T-helper 2 cell treated with Interferon-gamma antibody and Interleukin-4, amounts not matched to agents 100 ng/mL and 5 ng/mL, for 36 hours (primary cell): Measurements from ENCODE around the gene ADGRG1. TPM values are rescaled to one million over a fixed set of nuclear protein-coding genes. Genes with fewer than 3 reads are reported as not detected.
"Not testable (repeated sequence)": the region's sequence is repeated elsewhere in the genome, so short reads cannot be mapped to it uniquely, and the experiment has no call there.

ENCODE experiments used
- intact Hi-C: fragments of 100-400 bp; cut with micrococcal nuclease; formaldehyde crosslinking; loops from one replicate; pipeline ENCODE4 v1.15.1; 2023
- total RNA-seq: library from RNA; stranded (reverse); gene quantifications from 2 replicates; pipeline ENCODE4 v1.2.3, GENCODE V29; 2022

ADGRG1 gene
- total RNA-seq = 0.91 and 2.4 TPM in 2 replicates

DNA sequence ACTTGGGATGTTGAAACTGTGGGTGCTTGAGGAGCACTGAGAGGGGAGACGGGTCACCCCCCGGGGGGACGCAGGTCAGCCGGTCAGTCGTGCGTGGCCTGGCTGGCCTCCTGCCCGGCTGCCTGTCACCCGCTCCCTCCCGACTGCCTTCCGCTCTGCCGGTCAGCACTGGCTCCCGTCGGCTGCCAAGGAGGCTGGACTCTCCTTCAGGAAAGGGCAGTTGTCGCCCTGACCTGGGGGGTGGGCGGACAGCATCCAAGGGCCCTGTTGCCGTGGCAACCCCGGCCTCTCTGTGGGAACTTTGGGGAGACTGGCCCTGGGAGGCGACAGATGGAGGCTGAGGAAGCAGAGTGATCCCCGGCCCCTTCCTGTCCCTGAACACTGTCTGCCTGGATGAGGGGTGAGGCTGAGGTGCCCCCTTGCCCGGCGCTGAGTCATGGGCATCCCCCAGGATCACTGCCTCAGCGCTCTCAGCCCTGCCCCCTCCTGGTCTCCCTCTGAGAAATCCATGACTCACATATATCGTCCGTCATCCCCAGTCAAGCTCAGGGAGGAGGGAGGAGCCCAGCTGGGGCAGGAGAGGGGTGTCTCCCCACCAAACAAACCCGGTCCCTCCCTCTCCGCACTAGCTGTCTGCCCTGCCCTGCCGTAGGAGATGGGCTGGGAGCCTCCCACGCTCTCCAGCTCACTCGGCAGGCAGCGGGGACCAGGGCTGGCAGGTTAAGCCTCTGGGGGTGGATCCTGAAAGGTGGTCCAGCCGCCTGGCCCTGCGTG is at the start of gene ADGRG1:
TSS of gene ADGRG1 (plus strand) at position 623 of the 774 bp plus-strand sequence. CDS start 21,658 bp downstream, outside the sequence.
- intact Hi-C loops = no loop called here

DNA sequence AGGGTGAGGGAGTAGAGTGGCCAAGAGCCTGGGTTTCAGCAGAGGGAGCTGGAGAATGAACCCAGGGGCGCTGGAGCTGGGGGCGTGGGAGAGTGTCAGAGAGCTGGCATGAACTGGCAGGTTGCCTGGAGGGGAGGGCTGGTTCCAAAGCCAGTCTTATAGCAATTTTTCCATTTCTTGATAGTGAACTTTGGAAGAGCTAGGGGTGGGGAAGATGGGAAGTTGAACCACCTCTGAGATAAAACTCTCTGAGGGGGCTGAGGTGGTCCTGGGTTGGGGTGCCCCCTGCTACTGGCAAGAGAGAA is 49.1 kb upstream of the ADGRG1 start:
- intact Hi-C loops = loop anchor here (10.0 kb wide), 2 partner anchors 315 to 725 kb away; no protein-coding TSS in a partner anchor

DNA sequence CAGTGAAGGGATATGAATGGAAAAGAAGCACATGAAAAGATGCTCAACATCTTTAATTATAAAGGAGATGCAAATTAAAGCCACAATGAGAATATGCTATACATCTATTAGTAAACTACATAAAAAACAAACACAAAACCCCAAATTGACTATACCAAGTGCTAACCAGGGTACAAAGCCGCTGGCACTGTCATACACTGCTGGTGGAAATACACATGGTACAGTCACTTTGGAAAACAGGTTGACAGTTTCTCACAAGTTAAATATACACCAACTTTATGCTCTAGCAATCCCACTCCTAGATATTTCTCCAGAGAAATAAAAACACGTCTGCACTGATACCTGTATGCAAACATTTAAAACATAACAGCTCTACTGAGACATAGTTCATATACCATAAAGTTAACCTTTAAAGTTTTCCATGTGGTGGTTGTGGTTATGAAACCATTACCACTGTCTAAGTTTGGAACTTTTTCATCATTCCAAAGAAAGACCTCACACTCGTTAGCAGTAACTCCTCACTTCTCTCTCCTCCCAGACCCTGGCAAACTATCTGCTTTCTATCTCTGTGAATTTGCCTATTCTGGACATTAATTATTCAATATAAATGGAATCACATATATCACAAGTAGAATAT is 43.3 kb upstream of the ADGRG1 start:
- intact Hi-C loops = no loop called here

DNA sequence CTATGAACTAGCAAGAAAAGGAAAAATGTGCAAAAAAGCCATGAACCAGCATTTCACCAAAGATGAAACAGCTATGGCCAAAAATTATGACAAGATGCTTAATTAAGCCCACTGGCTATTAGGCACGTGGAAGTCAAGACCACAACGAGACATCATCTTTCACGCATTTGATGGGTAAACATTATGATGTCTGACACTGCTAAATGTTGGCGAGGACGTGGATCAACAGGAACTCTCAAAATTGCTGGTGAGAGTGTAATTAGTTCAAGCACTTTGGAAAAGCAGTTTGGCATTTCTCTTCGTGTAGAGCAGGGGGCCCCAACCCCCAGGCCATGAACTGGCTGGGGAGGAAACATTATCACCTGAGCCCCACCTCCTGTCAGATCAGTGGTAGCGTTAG is 39.6 kb upstream of the ADGRG1 start:
- intact Hi-C loops = no loop called here

DNA sequence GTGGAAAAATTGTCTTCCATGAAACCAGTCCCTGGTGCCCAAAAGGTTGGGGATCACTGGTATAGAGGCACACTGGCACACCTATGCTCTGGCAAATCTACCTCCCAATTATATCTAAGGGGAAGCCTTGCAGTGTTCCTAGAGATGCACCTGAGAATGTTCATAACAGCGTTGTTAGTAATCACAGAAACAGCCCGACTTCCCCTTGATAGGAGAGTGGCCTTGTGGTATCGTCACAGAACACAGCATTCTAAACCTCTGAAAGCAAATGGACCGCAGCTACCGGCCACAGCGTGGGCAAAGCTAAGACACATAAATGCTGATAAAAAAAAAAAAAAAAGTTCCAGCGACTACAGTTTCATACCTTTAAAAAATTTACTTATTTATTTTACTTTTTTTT is 39.1 kb upstream of the ADGRG1 start:
- intact Hi-C loops = no loop called here

DNA sequence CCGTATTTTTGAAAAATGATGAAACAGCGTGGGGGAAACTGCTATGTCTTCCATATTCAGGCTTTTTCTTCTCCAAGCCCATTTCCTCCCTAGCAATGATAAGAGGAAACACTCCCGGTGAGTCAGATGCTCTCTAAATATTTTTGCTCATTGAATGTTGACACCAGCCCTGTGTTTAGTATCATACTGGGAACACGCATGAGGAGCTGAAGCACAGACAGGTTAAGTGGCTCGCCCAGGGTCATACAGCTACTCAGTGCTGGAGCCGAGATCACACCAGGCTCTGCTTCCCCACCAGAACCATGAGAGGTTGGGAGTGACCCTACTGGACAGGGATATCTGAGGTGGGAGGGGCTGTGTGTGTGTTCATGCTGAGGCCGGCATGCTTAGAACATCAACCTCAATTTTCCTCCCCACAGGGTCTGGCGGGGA is 37.8 kb upstream of the ADGRG1 start:
- intact Hi-C loops = loop anchor here (1.0 to 5.0 kb wide), 6 partner anchors 12 to 412 kb away; partner anchors contain the start of genes CCDC102A, KATNB1, USB1 and ZNF319

DNA sequence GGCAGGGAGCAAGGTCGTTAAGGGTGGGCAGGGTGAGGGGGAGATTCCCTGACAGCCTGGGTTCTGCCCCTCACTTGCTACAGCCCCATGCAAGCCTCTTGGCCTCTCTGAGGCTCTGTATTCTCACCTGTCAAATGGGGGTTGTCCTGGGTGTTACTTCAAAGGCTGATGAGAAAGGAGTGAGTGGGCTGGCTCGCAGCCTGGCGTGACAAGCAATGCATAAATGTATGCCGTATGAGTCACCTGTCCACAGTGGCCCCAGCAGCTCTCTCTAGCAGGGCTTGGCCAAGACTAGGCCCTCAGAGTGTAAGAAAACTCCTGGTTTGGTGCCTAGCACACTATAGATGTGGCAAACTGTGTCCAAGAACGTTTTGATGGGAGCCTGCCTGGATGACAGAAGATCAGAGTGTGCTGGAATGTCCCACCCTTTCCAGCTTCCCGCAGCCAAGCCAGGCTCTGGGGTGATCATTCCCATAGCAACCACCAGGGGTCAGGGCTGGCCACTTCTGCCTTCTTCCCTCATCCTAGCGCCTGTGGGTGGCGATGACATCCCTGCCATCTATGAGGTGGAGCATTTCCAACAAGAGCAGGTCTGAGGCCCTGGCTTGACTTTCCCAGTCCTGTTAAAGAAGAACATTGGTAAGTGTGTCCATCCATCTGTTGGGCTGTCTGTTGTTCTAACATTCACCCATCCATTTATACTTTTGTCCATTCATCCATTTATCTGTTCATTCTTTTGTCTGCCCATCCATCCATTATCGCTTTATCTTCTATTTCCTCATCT is 37.2 kb upstream of the ADGRG1 start:
- intact Hi-C loops = loop anchor here (1.0 to 5.0 kb wide), 6 partner anchors 13 to 411 kb away; partner anchors contain the start of genes CCDC102A, KATNB1, USB1 and ZNF319

DNA sequence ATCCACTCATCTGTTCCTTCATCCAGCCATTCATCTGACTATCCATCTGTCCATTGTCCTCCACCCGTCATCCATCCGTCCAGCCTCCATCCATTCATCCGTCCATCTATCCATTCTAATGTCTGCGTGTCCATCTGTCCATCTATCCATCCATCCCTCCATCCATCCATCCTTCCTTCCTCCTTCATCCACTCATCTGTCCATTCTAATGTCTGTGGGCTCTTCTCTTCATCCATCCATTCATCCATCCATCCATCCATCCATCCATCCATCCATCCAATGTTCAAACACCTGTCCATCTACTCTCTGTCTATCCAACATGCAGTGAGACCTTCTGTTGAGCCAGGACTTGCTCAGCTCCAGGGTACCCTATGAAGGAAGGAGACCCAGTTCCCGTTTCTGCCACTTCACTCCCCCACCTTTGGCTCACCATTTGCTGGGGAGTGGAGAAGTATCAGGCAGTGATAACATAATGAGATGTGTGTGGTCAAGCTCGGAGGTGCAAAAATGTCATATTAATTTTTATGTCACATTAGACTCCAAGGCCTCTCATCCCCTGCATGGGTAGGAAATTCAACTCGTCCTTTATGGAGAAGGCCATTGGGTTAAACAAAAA is 36.5 kb upstream of the ADGRG1 start:
- intact Hi-C loops = loop anchor here (1.0 to 5.0 kb wide), 8 partner anchors 10 to 410 kb away; partner anchors contain the start of genes CCDC102A, KATNB1, USB1 and ZNF319

DNA sequence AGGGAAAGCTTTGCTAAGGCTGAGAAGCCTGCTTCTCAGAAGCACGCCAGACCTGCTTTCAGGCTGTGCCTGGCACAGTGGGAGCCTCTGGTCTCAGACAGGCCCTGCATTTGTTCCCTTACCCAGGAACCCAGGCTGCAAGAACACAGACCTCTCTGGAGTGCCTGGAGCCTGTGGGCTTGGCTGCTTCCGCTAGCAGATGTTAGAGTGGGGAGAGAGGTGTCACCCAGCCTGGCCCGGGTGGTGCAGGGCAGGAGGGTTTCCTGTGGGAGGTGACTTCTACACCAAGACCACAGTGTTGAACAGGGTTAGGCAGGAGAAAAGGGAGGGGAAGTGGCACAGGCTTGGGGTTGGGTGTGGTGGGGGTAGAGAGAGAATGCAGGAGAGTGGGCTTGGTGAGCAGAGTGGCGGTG is 35.8 kb upstream of the ADGRG1 start:
- intact Hi-C loops = loop anchor here (1.0 to 5.0 kb wide), 6 partner anchors 10 to 410 kb away; partner anchors contain the start of genes CCDC102A, KATNB1, USB1 and ZNF319

DNA sequence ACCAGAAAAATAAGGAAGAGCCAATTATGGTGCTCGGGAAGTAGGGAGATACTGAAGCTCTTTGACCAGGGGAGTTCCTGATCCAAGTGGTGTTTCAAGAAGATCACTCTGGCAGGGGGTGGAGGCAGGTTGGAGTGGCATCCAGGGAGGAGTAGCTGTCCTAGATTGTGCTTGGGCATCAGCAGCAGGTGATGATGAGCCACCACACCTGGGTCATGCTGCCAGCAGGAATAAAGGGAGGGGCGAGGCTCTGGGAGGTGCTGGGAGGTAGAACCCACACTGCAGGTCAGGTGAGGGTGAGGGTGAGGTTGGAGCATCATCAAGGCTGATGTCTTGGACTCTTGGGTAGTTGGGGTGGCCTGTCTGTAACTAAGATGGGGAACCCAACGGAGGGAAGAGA is 35.4 kb upstream of the ADGRG1 start:
- intact Hi-C loops = loop anchor here (2.0 to 5.0 kb wide), 5 partner anchors 16 to 409 kb away; partner anchors contain the start of genes CCDC102A, KATNB1, USB1 and ZNF319

DNA sequence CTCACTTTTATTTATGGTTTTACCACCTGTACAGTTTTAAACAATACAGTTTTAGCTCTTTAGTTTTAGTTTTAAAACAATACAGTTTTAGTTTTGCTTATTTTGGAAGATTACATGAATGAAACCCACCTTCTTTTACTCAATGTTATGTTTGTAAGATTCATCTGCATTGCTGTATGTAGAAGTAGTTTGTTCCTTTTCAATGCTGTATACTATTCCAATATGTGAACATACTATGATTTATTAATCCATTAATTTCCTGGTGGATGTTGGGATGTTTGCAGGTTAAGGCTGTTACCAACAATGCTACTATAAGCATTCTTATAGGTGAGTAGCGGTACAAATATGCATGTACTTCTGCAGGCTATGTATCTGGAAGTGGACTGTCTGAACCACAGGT is 34.4 kb upstream of the ADGRG1 start:
- intact Hi-C loops = loop anchor here (2.0 to 5.0 kb wide), 5 partner anchors 15 to 408 kb away; partner anchors contain the start of genes CCDC102A, KATNB1, USB1 and ZNF319

DNA sequence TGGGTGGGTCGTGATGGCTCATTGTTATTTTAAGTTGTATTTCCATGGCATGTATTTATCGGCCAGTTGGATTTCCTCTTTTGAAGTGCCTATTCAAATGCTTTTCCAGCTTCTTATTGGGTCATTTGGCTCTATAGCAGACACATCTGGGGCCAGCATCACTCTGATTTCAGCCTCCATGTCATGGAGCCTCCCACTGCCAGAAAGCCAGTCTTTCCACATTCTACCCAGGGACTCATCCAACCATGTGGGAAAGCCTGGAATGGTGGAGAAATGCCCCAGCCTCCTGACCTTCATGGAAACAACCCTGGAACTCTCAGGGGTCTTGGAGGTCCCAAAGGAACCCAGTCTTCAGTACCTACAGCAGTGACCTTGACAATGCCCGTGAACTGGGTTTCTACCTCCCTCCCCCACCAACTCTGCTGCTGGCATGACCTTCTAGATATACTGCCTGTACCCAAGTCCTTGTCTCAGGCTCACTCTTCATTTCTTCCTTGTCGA is 33.8 kb upstream of the ADGRG1 start:
- intact Hi-C loops = loop anchor here (5.0 kb wide), 4 partner anchors 57 to 408 kb away; partner anchors contain the start of genes CCDC102A, KATNB1, USB1 and ZNF319

DNA sequence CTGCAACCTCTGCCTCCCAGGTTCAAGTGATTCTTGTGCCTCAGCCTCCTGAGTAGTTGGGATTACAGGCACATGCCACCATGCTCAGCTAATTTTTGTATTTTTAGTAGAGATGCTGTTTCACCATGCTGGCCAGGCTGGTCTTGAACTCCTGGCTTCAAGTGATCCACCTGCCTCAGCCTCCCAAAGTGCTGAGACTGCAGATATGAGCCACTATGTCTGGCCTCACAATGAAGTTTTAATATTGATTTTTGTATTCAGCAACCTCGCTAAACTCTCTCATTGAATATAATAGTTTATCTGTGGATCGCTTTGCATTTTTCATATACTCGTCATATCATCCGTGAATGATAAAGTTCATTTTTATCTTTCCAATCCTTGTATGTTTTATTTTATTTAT is 32.2 kb upstream of the ADGRG1 start:
- intact Hi-C loops = not testable (repeated sequence)

DNA sequence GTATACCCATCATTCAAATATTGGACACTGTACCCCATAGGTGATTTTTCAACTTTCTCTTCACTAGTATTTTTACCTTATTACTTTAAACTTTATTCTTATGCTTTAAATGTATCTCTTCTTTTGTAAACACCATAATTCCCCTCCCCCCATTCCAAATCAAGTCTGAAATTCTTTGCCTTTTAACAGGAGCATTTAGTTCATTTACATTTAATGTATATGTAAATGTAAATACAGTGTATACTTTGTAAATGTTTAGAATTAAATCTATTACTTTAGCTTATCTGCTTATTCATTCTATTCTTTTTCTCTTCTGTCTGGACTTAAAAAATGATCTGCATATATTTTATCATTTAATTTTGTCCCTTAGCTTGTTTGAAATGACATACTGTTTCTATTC is 30.0 kb upstream of the ADGRG1 start:
- intact Hi-C loops = no loop called here

DNA sequence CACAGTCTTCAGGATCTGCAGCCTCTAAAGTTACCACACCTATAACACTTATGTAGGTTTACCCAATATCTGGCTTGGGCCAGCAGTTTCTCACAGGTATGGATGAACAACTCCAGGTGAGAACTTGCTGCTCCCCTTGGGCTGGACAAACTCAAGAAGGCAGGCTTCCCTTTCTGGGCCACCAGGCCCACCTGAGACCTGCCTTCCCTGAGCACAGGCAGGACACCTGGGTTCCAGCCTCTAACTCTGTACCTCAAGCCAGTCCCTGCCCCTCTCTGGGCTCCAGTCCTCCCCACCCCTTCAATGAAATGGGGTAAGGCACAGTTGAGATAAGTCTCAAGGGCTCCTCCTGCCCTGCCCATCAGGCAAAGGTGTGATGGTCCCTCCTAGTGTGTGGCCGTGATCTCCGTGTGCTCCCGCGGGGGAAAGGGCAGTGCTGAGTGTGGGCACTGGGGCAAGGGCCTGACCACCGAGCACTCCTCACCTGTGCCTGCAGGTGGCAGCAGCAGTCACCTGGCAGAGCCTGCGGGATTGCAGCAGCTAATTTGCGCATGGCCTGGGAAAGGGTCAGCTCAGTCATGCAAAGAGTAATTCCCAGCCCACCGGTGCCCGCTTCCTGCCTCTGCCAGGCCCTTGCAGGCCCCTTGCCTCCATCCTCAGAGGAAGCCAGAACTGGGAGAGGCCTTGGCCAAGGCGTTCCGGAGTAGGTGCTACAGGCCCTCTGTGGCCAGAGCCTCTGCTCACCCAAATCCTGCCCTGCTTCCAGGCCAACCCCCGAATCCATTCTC is 28.2 kb upstream of the ADGRG1 start:
- intact Hi-C loops = no loop called here

DNA sequence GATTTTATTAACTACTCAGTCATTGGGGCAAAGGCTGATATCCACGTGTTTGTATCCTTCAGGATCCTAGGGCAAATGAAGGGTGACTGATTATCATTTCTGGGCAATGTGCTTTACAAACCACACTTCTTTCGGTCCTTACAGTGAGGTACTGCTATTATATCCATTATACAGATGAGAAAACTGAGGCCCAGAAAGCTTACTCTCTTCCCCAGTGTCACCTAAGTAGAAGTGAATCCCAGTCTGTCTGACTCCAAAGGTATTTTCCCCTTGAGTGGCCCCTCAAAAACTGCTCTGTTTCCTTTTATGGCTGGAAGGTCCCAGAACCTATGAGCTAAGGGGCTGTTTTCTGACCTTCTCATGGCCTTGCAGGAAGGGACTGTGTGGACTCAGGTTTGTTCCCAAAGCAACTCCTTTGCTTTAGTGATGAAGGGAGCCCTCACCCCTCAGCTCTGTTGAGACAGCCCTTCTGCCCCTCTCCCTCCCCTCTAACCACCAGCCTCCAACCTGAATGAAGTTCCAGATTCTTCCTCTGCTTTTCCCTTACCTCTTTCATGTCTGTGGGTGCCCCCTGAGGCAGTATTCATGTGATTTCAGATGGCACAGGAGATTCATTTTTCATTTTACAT is 27.4 kb upstream of the ADGRG1 start:
- intact Hi-C loops = loop anchor here (1.0 kb wide), 1 partner anchor 8 kb away; no protein-coding TSS in a partner anchor

DNA sequence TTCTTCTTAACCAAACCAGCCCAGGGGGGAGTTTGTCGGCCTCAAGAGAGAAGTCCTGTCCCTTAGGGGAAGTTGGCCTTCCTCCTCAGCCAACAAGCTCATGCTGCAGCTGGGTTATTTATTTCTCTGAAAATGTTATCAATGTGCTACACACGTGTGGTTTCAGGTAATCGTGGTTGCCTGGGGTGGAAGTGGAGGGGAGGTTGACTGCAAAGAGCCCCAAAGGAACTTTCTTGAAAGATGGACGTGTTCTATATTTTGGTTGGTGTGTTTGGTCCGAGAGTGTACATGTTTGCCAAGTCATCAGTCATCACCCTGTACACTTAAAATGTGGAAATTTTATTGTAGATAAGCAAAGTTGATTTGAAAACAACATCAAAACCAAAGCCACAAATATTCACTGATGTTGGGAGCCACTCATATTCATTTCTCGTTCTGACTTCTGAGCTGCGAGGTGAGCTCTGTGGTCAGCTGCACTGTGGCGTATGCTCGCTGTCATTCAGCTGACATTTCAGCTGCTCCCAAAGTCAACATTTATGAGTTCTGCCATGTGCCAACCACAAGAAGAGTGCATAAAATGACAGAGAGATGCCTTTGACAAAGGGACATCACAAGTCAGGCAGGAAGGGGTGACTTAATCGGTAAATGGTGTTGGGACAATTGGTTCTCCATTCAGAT is 26.5 kb upstream of the ADGRG1 start:
- intact Hi-C loops = loop anchor here (1.0 to 2.0 kb wide), 3 partner anchors 7 to 25 kb away; no protein-coding TSS in a partner anchor
